Measurements from ENCODE around the gene IKZF1.
"Not testable (repeated sequence)": the region's sequence is repeated elsewhere in the genome, so short reads cannot be mapped to it uniquely, and the experiment has no call there.

Gene IKZF1

DNA sequence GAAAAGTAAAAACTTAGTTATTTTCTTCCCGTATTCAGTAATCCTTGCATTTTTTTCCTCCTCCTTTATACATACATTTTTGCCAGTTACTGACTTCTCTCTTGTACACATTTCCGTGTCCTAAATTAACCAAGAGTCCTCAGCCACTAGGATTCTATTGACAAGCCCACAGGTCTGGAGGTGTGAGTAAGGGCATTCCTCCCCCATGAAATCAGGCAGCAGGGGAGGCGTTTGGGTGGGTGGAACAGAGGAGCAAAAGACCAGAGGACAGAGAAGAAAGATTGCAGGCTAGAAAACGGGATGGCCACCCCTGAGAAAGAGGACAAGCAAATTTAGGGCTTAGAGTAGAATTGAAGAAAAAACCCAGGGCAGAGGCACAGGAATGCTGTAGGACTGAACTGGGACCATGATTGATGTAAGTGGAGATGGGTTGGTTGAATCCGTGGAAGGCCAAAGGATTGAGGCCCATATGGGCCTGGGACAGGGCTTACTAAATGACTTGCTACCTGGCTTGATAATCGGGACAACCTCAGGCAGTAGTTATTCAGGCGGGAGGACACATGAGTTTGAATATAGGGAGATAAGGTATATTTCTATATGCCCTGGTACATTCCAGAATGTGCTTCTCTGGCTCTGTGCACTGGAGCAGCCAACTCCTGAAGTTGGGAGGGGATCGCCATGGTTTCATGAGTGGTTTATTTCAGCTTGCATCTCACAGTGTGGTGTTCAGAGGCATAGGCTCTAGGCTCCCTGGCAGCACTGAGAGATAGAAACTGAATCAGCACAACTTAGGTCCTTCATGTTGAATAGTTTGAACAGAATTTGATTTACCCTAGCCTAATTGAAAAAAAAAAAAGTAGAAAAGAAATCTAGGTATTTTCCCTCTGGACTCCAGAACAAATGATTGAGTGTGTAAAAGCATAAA is 28.0 kb downstream of the IKZF1 start:
- DNase-seq, result no peak

GRCh38 chr7:50333221-50333651 is 28.7 kb downstream of the IKZF1 start:
- DNase-seq, result no peak

- DNase-seq, result no peak
Measured at GRCh38 chr7:50334341-50334994, 30.0 kb downstream of the IKZF1 start.

DNA sequence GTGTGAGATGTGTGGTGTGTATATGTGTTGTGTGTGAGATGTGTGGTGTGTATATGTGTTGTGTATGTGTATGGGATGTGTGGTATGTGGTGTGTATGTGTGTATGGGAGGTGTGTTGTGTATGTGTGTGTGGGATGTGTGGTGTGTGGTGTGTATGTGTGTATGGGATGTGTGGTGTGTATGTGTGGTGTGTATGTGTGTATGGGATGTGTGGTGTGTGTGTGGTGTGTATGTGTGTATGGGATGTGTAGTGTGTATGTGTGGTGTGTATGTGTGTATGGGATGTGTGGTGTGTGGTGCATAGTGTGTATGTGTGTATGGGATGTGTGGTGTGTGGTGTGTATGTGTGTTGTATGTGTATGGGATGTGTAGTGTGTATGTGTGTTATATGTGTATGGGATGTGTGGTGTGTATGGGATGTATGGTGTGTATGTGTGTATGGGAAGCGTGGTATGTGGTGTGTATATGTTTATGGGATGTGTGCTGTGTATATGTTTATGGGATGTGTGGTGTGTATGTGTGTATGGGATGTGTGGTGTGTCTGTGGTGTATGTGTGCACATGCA is 30.8 kb downstream of the IKZF1 start:
- no peak for DNase-seq

GRCh38 chr7:50335795-50336754 is 31.6 kb downstream of the IKZF1 start:
- no peak for DNase-seq

- no peak for DNase-seq
Measured at GRCh38 chr7:50336894-50337703, 32.6 kb downstream of the IKZF1 start.

- not testable (repeated sequence) for DNase-seq
Measured at GRCh38 chr7:50339472-50339871, 35.0 kb downstream of the IKZF1 start.

GRCh38 chr7:50339990-50340500 is 35.5 kb downstream of the IKZF1 start:
- no peak for DNase-seq

DNA sequence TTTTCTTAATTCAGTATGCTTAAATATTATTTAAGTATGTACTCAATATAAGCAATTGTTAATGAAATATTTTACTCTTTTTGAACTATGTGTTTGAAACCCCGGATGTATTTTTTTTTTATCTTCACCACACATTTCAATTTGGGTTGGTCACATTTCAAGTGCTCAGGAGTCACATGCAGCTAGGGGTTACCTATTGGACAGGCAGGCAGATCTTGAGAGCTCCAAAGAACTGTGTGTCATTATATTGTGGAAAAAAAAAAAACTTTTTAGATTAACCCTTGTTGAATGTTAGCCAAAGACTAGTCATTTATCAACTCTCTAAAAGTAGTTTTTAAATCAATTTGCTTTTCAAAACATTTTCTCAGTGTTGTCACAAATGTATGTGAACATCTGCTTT is 37.2 kb downstream of the IKZF1 start:
- no peak for DNase-seq

- no peak for DNase-seq
Measured at GRCh38 chr7:50342616-50343114, 38.1 kb downstream of the IKZF1 start.

DNA sequence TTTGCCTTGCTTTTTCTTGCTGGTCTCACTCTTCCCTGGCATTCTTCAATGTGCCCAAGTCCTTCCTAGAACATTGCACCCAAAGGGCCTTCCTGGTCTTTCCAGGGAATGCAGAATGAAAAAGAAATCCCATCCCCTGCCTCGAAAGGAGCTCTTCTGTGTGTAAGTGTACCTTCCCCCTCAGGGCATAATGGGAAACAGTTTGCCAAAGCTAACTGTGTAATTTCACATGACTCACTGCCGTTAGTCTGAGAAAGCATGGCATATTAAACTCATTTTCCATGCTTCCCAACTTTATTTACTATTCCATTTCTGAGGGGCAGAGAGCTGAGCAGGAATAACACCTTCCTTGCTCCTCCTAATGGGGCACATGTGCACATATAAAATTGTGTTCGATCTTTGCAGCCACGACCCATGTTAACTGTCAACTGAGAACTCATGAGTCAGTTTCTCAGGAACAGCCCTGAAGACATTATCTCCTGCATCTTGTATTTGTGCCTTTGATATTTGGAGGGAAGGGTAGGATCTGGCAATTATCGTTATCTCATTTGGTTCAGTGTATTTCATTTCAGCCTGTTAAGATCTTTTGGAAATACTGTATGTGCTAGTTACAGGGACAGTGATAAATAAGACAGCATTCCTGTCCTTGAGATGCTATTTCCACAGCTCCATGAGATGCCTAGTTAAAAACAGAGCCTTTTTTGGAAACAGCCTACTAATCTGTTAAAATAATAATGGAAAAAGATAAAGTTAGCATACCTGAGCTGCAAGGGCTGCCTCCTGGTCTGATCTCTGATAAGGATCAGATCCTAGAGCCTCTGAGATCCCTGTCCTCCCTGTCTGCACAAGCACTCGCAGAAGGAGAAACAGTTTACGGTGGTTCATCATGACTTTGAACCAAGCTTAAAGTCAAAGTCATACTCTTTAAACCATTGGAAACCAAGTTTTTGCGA is 42.3 kb downstream of the IKZF1 start:
- no peak for DNase-seq

GRCh38 chr7:50347693-50348092 is 43.2 kb downstream of the IKZF1 start:
- DNase-seq, result no peak

- DNase-seq, result no peak
Measured at GRCh38 chr7:50348469-50349162, 44.1 kb downstream of the IKZF1 start.

- DNase-seq, result no peak
Measured at GRCh38 chr7:50349399-50349798, 44.9 kb downstream of the IKZF1 start.

- DNase-seq, result no peak
Measured at GRCh38 chr7:50349963-50350944, 45.7 kb downstream of the IKZF1 start.

GRCh38 chr7:50351267-50351666 is 46.8 kb downstream of the IKZF1 start:
- no peak for DNase-seq

DNA sequence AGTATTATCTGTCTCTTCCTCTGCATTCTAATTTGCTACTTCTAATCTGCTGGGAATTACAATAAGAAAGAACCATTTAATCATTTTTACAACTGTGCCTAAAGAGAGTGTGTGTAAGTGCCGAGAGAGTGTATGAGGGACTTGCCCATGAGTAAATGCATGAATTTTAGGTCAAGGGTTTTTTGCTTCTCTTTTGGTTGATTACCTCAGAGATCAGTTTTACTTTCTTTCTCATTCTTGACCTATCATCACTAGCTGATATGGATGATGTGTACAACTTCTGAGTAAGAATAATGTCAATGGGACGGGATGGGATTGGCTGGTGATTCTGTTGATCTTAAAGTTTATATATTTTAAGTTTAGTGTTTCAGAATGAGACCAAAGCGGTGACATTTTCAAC is 47.8 kb downstream of the IKZF1 start:
- no peak for DNase-seq
